ENCODE measurements around the gene NBEAL2. TPM values are rescaled to one million over a fixed set of nuclear protein-coding genes. Genes with fewer than 3 reads are reported as not detected.
A peak's percentile ranks its signal among the peaks of the same experiment; 100 is the strongest.

The NBEAL2 gene
- total RNA-seq, 1 experiment from 2014 or later, result 80.0 TPM

- TF ChIP-seq ATF1 (CRISPR knock-in tag; IDR thresholded peaks at IDR 0.05) (no peak), ETV6 (CRISPR knock-in tag; IDR thresholded peaks at IDR 0.05) (peak; percentile 91), USF2 (CRISPR knock-in tag; IDR thresholded peaks at IDR 0.05) (no peak), ZNF281 (CRISPR knock-in tag; IDR thresholded peaks at IDR 0.05) (no peak), ZNF671 (CRISPR knock-in tag; IDR thresholded peaks at IDR 0.05) (no peak), GRHL2 (CRISPR knock-in tag; IDR thresholded peaks at IDR 0.05; ENCODE audit: insufficient replicate concordance, severe bottlenecking) (no peak), HMGA2 (CRISPR knock-in tag; IDR thresholded peaks at IDR 0.05) (no peak), TP53 (CRISPR knock-in tag; IDR thresholded peaks at IDR 0.05) (no peak), PRRX2 (CRISPR knock-in tag; IDR thresholded peaks at IDR 0.05) (no peak), FOXP4 (CRISPR knock-in tag; IDR thresholded peaks at IDR 0.05) (0 out of 2 replicates have a peak, but pooled peaks have one; percentile 27), EMX1 (CRISPR knock-in tag; IDR thresholded peaks at IDR 0.05) (no peak), ZSCAN18 (CRISPR knock-in tag; IDR thresholded peaks at IDR 0.05) (no peak), NR3C1 (CRISPR knock-in tag; conservative IDR thresholded peaks at IDR 0.05; ENCODE audit: low read depth) (no peak), FOXK1 (CRISPR knock-in tag; IDR thresholded peaks at IDR 0.05) (0 out of 2 replicates have a peak, but pooled peaks have one; percentile 62), FOXP1 (CRISPR knock-in tag; IDR thresholded peaks at IDR 0.05; ENCODE audit: borderline replicate concordance) (peak; percentile 51; the same call in 1 of the 2 replicates), ERG (CRISPR knock-in tag; IDR thresholded peaks at IDR 0.05) (no peak), IRF2 (CRISPR knock-in tag; IDR thresholded peaks at IDR 0.05; ENCODE audit: borderline replicate concordance, low read depth) (no peak), ATF2 (CRISPR knock-in tag; IDR thresholded peaks at IDR 0.05; ENCODE audit: borderline replicate concordance, low read depth) (no peak), ZNF532 (CRISPR knock-in tag; IDR thresholded peaks at IDR 0.05; ENCODE audit: borderline replicate concordance) (no peak), NFYB (CRISPR knock-in tag; conservative IDR thresholded peaks at IDR 0.05; ENCODE audit: low read depth) (0 out of 2 replicates have a peak, but pooled peaks have one; percentile 27)
- TF ChIP-seq, protein P1, sequence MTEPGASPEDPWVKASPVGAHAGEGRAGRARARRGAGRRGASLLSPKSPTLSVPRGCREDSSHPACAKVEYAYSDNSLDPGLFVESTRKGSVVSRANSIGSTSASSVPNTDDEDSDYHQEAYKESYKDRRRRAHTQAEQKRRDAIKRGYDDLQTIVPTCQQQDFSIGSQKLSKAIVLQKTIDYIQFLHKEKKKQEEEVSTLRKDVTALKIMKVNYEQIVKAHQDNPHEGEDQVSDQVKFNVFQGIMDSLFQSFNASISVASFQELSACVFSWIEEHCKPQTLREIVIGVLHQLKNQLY (CRISPR knock-in tag; IDR thresholded peaks at IDR 0.05), result no peak
Measured at GRCh38 chr3:46976326-46977190, 2.9 kb upstream of the NBEAL2 start, which contains the start of gene CCDC12 (continued).

Measured in WTC11 (cell line).